Measurements from ENCODE around the gene TMUB1.

The TMUB1 gene

GRCh38 chr7:151120896-151121295 is 37.6 kb upstream of the TMUB1 start:
- H3F3A ChIP-seq (ENCODE audit: insufficient read depth, low read length): no peaks in the 10 kb centered on the region
- H3K4me2 ChIP-seq (ENCODE audit: low read depth, low read length): no peak overlapping the region
- DNase-seq: no peak
- TF ChIP-seq CTCF (IDR thresholded peaks at IDR 0.05; ENCODE audit: low read length) (no peak), EZH2phosphoT487 (IDR thresholded peaks at IDR 0.05; ENCODE audit: low read length) (no peak), EZH2 (optimal IDR thresholded peaks at IDR 0.05; ENCODE audit: low read depth, low read length) (no peak)
- H3K4me3 ChIP-seq (ENCODE audit: low read length): no peak overlapping the region
- no peaks in the 10 kb centered on the region for H3K9me3 ChIP-seq (replicated peaks; ENCODE audit: insufficient read depth, low read length)
- H3K9ac ChIP-seq (ENCODE audit: low read length): no peak overlapping the region
- no peaks in the 10 kb centered on the region for H3K4me1 ChIP-seq (ENCODE audit: low read length)
- H3K27me3 ChIP-seq (replicated peaks; ENCODE audit: insufficient read depth, low read length): no peaks in the 10 kb centered on the region
- H3K9me2 ChIP-seq (replicated peaks; ENCODE audit: insufficient read depth, low read length): no peaks in the 10 kb centered on the region
- no peak overlapping the region for H2AFZ ChIP-seq (ENCODE audit: low read length)
- H3K27ac ChIP-seq (ENCODE audit: low read length): no peak overlapping the region
- peaks cover 4% of the 10 kb centered on the region; the same call in 1 of the 2 replicates for H3K79me2 ChIP-seq (ENCODE audit: low read length)
- no peaks in the 10 kb centered on the region for H4K20me1 ChIP-seq (ENCODE audit: insufficient read depth, low read length)
- H3K36me3 ChIP-seq (replicated peaks; ENCODE audit: insufficient read depth, low read length): no peaks in the 10 kb centered on the region

GRCh38 chr7:151119902-151120301 is 36.6 kb upstream of the TMUB1 start:
- Histone ChIP-seq H3K9me2 (replicated peaks; ENCODE audit: insufficient read depth, low read length) (no peaks in the 10 kb centered on the region), H3K4me3 (ENCODE audit: low read length) (no peak overlapping the region), H3K4me2 (ENCODE audit: low read depth, low read length) (no peak overlapping the region), H3K4me1 (ENCODE audit: low read length) (no peaks in the 10 kb centered on the region), H3F3A (ENCODE audit: insufficient read depth, low read length) (no peaks in the 10 kb centered on the region), H3K27ac (ENCODE audit: low read length) (no peak overlapping the region), H3K9ac (ENCODE audit: low read length) (no peak overlapping the region), H4K20me1 (ENCODE audit: insufficient read depth, low read length) (no peaks in the 10 kb centered on the region), H3K9me3 (replicated peaks; ENCODE audit: insufficient read depth, low read length) (no peaks in the 10 kb centered on the region), H3K36me3 (replicated peaks; ENCODE audit: insufficient read depth, low read length) (no peaks in the 10 kb centered on the region), H3K79me2 (ENCODE audit: low read length) (peaks cover 6% of the 10 kb centered on the region; the same call in 1 of the 2 replicates), H2AFZ (ENCODE audit: low read length) (no peak overlapping the region), H3K27me3 (replicated peaks; ENCODE audit: insufficient read depth, low read length) (no peaks in the 10 kb centered on the region)
- TF ChIP-seq CTCF (IDR thresholded peaks at IDR 0.05; ENCODE audit: low read length): no peak
- no peak for TF ChIP-seq EZH2 (optimal IDR thresholded peaks at IDR 0.05; ENCODE audit: low read depth, low read length)
- TF ChIP-seq EZH2phosphoT487 (IDR thresholded peaks at IDR 0.05; ENCODE audit: low read length): no peak
- DNase-seq: no peak

- Histone ChIP-seq H3K9me3 (replicated peaks; ENCODE audit: insufficient read depth, low read length) (no peaks in the 10 kb centered on the region), H3K36me3 (replicated peaks; ENCODE audit: insufficient read depth, low read length) (no peaks in the 10 kb centered on the region), H3K4me1 (ENCODE audit: low read length) (no peaks in the 10 kb centered on the region), H3K9ac (ENCODE audit: low read length) (no peak overlapping the region), H2AFZ (ENCODE audit: low read length) (no peak overlapping the region), H4K20me1 (ENCODE audit: insufficient read depth, low read length) (no peaks in the 10 kb centered on the region), H3K4me3 (ENCODE audit: low read length) (no peak overlapping the region), H3K9me2 (replicated peaks; ENCODE audit: insufficient read depth, low read length) (no peaks in the 10 kb centered on the region), H3K27me3 (replicated peaks; ENCODE audit: insufficient read depth, low read length) (no peaks in the 10 kb centered on the region), H3K79me2 (ENCODE audit: low read length) (peaks cover 6% of the 10 kb centered on the region; the same call in 1 of the 2 replicates), H3K4me2 (ENCODE audit: low read depth, low read length) (no peak overlapping the region), H3K27ac (ENCODE audit: low read length) (no peak overlapping the region), H3F3A (ENCODE audit: insufficient read depth, low read length) (no peaks in the 10 kb centered on the region)
- no peak for DNase-seq
- no peak for TF ChIP-seq EZH2phosphoT487 (IDR thresholded peaks at IDR 0.05; ENCODE audit: low read length)
- TF ChIP-seq EZH2 (optimal IDR thresholded peaks at IDR 0.05; ENCODE audit: low read depth, low read length): no peak
- TF ChIP-seq CTCF (IDR thresholded peaks at IDR 0.05; ENCODE audit: low read length): no peak
Measured at GRCh38 chr7:151119055-151119415, 35.7 kb upstream of the TMUB1 start.

Measured in MM.1S (cell line).